ENCODE results near the gene MCAT. TPM values are rescaled to one million over a fixed set of nuclear protein-coding genes. Genes with fewer than 3 reads are reported as not detected.

Gene MCAT
- total RNA-seq, 1 donor from 2014 or later: 11.8 TPM

DNA sequence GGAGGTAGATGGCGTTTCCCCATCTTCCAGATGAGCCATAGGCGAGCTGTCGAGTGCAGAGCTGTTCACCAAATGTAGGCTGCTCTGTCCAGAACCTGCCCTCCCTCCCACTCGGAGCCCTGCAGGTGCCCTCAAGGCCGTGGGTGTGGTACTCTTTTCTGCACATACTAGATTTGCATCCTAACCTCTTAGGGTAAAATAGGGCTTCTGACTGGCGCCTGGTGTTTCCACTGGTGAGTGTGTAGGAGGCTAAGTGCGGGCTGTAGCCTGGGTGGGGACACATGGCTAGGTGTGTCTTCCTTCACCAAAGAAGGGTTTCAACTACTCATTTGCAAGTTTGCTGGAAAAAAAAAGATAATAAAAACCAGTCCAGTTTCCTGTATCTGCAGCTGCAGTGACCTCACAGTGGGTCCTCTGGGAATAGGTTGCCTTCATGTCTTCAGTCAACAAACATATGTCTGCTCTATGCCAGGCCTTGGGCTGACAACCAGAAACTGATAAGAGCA, 24.2 kb downstream of the MCAT start:
- FAIRE-seq (peak; percentile 81), DNase-seq (ENCODE audit: low read depth) (no peak)
- Histone ChIP-seq H3K27me3 (ENCODE audit: control insufficient read depth, insufficient read depth, low read length) (no peaks in the 10 kb centered on the region), H3K4me3 (ENCODE audit: low read depth, low read length) (no peak overlapping the region), H3K36me3 (ENCODE audit: control insufficient read depth, insufficient read depth, low read length) (no peaks in the 10 kb centered on the region)
- TF ChIP-seq, protein P1, sequence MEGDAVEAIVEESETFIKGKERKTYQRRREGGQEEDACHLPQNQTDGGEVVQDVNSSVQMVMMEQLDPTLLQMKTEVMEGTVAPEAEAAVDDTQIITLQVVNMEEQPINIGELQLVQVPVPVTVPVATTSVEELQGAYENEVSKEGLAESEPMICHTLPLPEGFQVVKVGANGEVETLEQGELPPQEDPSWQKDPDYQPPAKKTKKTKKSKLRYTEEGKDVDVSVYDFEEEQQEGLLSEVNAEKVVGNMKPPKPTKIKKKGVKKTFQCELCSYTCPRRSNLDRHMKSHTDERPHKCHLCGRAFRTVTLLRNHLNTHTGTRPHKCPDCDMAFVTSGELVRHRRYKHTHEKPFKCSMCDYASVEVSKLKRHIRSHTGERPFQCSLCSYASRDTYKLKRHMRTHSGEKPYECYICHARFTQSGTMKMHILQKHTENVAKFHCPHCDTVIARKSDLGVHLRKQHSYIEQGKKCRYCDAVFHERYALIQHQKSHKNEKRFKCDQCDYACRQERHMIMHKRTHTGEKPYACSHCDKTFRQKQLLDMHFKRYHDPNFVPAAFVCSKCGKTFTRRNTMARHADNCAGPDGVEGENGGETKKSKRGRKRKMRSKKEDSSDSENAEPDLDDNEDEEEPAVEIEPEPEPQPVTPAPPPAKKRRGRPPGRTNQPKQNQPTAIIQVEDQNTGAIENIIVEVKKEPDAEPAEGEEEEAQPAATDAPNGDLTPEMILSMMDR (IDR thresholded peaks at IDR 0.05; ENCODE audit: insufficient read depth, low read length, severe bottlenecking): no peak

DNA sequence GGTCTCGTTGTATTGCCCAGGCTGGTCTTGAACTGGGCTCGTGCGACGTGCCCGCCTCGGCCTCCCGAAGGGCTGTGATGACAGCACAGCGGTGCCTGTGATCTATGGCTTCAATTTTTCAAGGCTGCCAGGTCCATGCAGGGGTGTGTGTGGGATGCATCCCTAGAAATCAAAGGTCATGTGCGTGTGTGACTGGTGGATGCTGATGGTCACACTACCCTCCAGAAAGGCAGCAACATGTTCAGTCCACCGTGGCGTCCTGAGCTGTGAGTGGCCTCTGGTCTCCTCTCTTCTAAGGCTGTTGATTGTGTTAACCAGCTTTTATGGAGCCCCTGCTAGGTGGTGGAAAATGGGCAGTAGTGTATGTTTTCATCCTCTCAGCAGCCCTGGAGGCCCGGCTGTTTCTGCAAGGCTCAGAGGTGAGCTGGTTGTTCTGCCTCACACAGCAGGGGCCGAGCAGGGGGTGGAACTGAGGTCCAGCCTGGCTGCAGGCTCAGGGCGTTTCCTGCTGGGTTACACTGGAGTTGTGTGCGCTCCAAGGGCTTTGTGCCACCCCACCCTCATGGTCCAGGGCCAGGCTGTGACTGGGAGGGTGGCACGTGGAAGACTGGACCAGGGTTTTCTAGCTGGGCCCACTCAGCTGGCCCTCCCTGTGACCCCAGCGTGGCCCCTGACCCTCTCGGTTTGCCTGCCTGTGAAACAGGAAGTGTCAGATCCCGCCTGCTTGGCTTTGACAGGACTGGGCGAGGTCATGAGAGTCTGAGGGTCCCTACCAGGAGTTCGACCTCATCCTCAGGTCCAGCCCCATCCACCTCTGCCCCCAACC, 25.0 kb downstream of the MCAT start:
- FAIRE-seq: no peak

DNA sequence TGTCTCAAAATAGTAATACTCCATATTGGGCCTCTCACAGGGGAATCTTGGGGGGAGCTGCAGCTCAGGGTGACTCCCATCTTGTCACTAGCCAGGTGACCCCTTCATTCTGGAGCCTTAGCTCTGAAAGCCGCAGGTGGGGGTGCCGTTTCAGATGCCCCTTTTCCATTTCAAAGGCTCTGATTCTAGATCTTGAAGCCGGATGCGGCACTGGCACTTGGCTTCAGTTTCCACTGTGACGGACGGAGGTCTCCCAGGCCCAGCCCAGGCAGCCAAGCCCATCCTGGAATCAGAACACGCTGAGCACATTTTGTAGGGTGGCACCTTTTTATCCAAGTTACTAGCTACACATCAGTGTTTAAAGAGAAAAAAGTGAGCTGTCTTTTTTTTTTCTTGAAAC, 26.3 kb downstream of the MCAT start:
- Histone ChIP-seq H3K4me3 (ENCODE audit: low read depth, low read length) (no peak overlapping the region), H3K27me3 (ENCODE audit: control insufficient read depth, insufficient read depth, low read length) (no peaks in the 10 kb centered on the region), H3K36me3 (ENCODE audit: control insufficient read depth, insufficient read depth, low read length) (no peaks in the 10 kb centered on the region)
- FAIRE-seq (no peak), DNase-seq (ENCODE audit: low read depth) (no peak)
- TF ChIP-seq, protein P1 (IDR thresholded peaks at IDR 0.05; ENCODE audit: insufficient read depth, low read length, severe bottlenecking): no peak

More for the DNA sequence above, 25.0 kb downstream of the MCAT start:
- no peaks in the 10 kb centered on the region for H3K36me3 ChIP-seq (ENCODE audit: control insufficient read depth, insufficient read depth, low read length)
- TF ChIP-seq, protein P1 (IDR thresholded peaks at IDR 0.05; ENCODE audit: insufficient read depth, low read length, severe bottlenecking): no peak
- no peak for DNase-seq (ENCODE audit: low read depth)
- no peak overlapping the region for H3K4me3 ChIP-seq (ENCODE audit: low read depth, low read length)
- H3K27me3 ChIP-seq (ENCODE audit: control insufficient read depth, insufficient read depth, low read length): no peaks in the 10 kb centered on the region

DNA sequence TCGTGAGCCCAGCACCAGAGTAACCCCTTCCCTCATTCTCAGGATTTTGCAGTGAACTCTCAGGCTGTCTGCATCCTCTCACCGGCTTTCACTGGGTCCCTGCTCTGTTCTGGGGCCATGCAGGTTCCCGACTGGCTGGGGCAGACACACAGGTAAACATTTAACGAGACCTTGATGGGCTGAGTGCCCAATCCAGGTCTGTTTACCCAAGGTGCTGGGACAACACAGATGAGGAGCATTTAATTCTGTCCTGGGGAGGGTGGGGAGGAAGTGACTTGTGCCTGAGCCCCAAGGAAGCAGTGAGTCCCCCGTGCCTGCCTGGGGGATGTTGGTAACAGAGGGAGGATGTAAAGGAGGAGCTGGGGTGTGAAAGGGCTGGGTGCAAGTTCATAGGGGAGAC, 28.2 kb downstream of the MCAT start:
- no peaks in the 10 kb centered on the region for H3K36me3 ChIP-seq (ENCODE audit: control insufficient read depth, insufficient read depth, low read length)
- H3K27me3 ChIP-seq (ENCODE audit: control insufficient read depth, insufficient read depth, low read length): peaks cover 4% of the 10 kb centered on the region
- no peak overlapping the region for H3K4me3 ChIP-seq (ENCODE audit: low read depth, low read length)
- TF ChIP-seq, protein P1 (IDR thresholded peaks at IDR 0.05; ENCODE audit: insufficient read depth, low read length, severe bottlenecking): no peak
- no peak for DNase-seq (ENCODE audit: low read depth)
- FAIRE-seq: no peak

DNA sequence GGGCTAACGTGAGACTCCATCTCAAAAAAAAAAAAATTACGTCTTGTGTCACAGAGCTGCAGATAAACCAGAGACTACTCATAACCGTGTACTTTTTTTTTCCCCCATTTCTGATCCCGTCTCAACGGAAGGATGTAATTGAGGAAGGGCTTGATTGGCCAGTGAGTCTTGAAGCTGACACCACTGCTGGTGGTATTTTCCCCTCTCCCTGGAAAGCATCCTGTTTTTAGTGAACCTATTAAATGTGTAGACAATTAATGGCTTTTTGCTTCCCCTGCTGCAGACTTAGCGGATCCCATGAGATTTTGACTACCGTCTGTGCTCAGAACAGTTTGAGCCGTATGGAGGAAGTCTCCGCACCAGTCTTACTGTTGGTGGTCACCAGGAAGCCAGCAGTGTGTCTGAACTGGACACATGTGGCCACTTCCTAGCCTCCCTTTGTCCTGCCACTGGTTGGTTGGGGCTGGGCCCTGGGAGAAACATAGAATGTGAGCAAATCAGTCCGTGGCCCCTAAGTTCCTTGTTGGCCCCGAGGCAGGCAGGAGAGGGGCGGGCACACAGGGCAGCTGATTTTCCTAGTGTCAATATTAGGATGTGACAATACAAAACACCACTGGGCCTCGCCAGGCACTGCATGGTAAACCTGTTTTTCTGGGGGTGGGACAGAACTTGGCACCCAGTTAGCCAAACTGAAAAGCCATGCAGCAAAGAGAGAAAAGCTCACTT, 29.5 kb downstream of the MCAT start:
- TF ChIP-seq, protein P1 (IDR thresholded peaks at IDR 0.05; ENCODE audit: insufficient read depth, low read length, severe bottlenecking): no peak
- Histone ChIP-seq H3K4me3 (ENCODE audit: low read depth, low read length) (no peak overlapping the region), H3K27me3 (ENCODE audit: control insufficient read depth, insufficient read depth, low read length) (peaks cover 4% of the 10 kb centered on the region), H3K36me3 (ENCODE audit: control insufficient read depth, insufficient read depth, low read length) (no peaks in the 10 kb centered on the region)
- no peak for FAIRE-seq
- no peak for DNase-seq (ENCODE audit: low read depth)
